HFFc6 (cell line): ENCODE results near the gene ART3. TPM values are rescaled to one million over a fixed set of nuclear protein-coding genes. Genes with fewer than 3 reads are reported as not detected.

Experiments
- DNase-seq: peaks from one replicate; pipeline ENCODE4 v3.0.0-alpha.2; 2018
- H3K27ac Mint-ChIP-seq: 2 replicates; pipeline ENCODE4 v1.8.0; 2020; ENCODE audit warnings: mild to moderate bottlenecking, mixed read lengths
- H3K27me3 Mint-ChIP-seq: 2 replicates; pipeline ENCODE4 v1.8.0; 2021; ENCODE audit warnings: mild to moderate bottlenecking, moderate library complexity, mixed read lengths; ENCODE audit not compliant: insufficient read depth
- H3K36me3 Mint-ChIP-seq: 2 replicates; pipeline ENCODE4 v1.8.0; 2021; ENCODE audit warnings: low read depth, mixed read lengths
- H3K4me1 Mint-ChIP-seq: 2 replicates; pipeline ENCODE4 v1.8.0; 2020; ENCODE audit warnings: low read depth, mixed read lengths
- H3K4me3 Mint-ChIP-seq: 2 replicates; pipeline ENCODE4 v1.8.0; 2020; ENCODE audit warnings: mild to moderate bottlenecking, moderate library complexity, mixed read lengths
- H3K9me3 Mint-ChIP-seq: 2 replicates; pipeline ENCODE4 v1.8.0; 2020; ENCODE audit warnings: mild to moderate bottlenecking, mixed read lengths
- CTCF ChIP-seq: fragments of 200-600 bp; sonication (generic); IDR thresholded peaks from 2 replicates; pipeline ENCODE4 v1.5.0; 2021; ENCODE audit warnings: antibody characterized with exemption, mild to moderate bottlenecking
- total RNA-seq, 6 experiments: library from RNA; stranded (reverse); fragmentation: NEBNext Ultra II Directional; extraction: Animal tissue kit (Norgen Biotek cat#: 25700); gene quantifications; 2 replicates in 1 of 6; 3 replicates in 5 of 6; pipeline ENCODE4 v1.2.3, GENCODE V29; 2021

Gene ART3
- total RNA-seq, 6 experiments from 2014 or later, result not detected

GRCh38 chr4:76125816-76126215 is 51.3 kb downstream of the ART3 start:
- no peaks in the 10 kb centered on the region for H3K4me1 Mint-ChIP-seq
- H3K9me3 Mint-ChIP-seq, result no peaks in the 10 kb centered on the region
- H3K4me3 Mint-ChIP-seq, result no peak overlapping the region
- peaks cover 45% of the 10 kb centered on the region for H3K36me3 Mint-ChIP-seq
- H3K27me3 Mint-ChIP-seq, result no peaks in the 10 kb centered on the region
- no peak for TF ChIP-seq CTCF
- DNase-seq, result no peak
- H3K27ac Mint-ChIP-seq, result no peak overlapping the region

GRCh38 chr4:76127754-76128153 is 53.2 kb downstream of the ART3 start:
- no peak for TF ChIP-seq CTCF
- Mint-ChIP-seq H3K4me3 (no peak overlapping the region), H3K4me1 (no peaks in the 10 kb centered on the region), H3K36me3 (peaks cover 30% of the 10 kb centered on the region), H3K27me3 (no peaks in the 10 kb centered on the region), H3K27ac (no peak overlapping the region), H3K9me3 (no peaks in the 10 kb centered on the region)
- no peak for DNase-seq

GRCh38 chr4:76141241-76141640 is 66.7 kb downstream of the ART3 start:
- Mint-ChIP-seq H3K36me3 (peaks cover 5% of the 10 kb centered on the region), H3K4me3 (no peak overlapping the region), H3K9me3 (no peaks in the 10 kb centered on the region), H3K27ac (no peak overlapping the region), H3K27me3 (no peaks in the 10 kb centered on the region), H3K4me1 (peaks cover 7% of the 10 kb centered on the region)
- DNase-seq, result no peak
- no peak for TF ChIP-seq CTCF

GRCh38 chr4:76144546-76144945 is 70.0 kb downstream of the ART3 start:
- H3K4me3 Mint-ChIP-seq, result no peak overlapping the region
- no peak for DNase-seq
- H3K36me3 Mint-ChIP-seq, result peaks cover 15% of the 10 kb centered on the region
- TF ChIP-seq CTCF, result no peak
- peaks cover 30% of the 10 kb centered on the region for H3K4me1 Mint-ChIP-seq
- peaks cover 2% of the 10 kb centered on the region; the same call in 1 of the 2 replicates for H3K27me3 Mint-ChIP-seq
- H3K9me3 Mint-ChIP-seq, result no peaks in the 10 kb centered on the region
- H3K27ac Mint-ChIP-seq, result no peak overlapping the region

- Mint-ChIP-seq H3K9me3 (no peaks in the 10 kb centered on the region), H3K27me3 (peaks cover 2% of the 10 kb centered on the region; the same call in 1 of the 2 replicates), H3K4me1 (peaks cover 37% of the 10 kb centered on the region), H3K36me3 (peaks cover 10% of the 10 kb centered on the region; the same call in 1 of the 2 replicates), H3K27ac (peak overlapping the region; percentile 97), H3K4me3 (peak overlapping the region; percentile 99)
- peak; percentile 65 for DNase-seq
- no peak for TF ChIP-seq CTCF
Observed at GRCh38 chr4:76147454-76148141, 73.1 kb downstream of the ART3 start.
